ENCODE measurements around the gene PNPLA2.

PNPLA2 gene

DNA sequence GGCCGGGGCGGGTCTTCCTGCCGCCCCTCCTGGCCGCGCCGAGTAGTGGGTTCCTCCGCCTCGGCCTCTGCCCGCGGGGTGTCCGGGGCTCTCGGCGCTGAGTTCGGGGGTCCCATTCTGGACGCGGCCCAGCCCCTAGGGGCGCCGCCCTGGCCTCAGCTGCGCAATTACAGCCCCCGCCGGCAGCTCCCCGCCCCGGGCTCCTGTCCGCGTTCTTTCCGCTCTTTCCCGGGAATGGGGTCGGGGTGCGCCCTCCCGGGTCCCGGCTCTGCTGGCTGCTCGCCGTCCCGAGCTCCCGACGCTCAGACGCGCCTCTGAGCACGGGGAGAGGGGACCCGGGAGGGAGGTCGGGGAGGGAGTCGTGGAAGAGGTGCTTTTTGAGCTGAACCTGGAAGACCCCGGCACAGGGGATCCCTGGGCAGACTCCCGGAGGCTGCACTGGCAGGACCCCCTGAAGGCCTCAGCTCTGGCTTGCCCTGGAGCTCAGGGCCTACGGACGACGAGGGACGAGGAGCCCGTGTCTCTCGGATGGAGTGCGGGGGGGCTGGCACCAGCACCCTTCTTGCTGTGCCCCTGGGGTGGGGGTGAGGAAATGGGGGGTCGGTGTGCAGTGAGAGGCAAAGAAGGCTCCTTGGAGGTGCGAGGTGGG lies 24.5 kb downstream of the PNPLA2 start:
- Histone ChIP-seq H3K9ac (ENCODE audit: low read depth, low read length) (peak overlapping the region; percentile 66), H3K27me3 (ENCODE audit: insufficient read depth, low read length) (no peaks in the 10 kb centered on the region), H3K27ac (ENCODE audit: low read depth, low read length) (peak overlapping the region; percentile 98), H3K9me3 (ENCODE audit: insufficient read depth, low read depth, low read length) (no peaks in the 10 kb centered on the region), H3K36me3 (ENCODE audit: insufficient read depth, low read length) (peaks cover 27% of the 10 kb centered on the region), H3K4me3 (ENCODE audit: low read length) (peak overlapping the region; percentile 100), H3K4me1 (ENCODE audit: insufficient read depth, low read length) (peaks cover 12% of the 10 kb centered on the region)
- under 1% methylated on average over 53 of the region's 53 CpGs for WGBS

DNA sequence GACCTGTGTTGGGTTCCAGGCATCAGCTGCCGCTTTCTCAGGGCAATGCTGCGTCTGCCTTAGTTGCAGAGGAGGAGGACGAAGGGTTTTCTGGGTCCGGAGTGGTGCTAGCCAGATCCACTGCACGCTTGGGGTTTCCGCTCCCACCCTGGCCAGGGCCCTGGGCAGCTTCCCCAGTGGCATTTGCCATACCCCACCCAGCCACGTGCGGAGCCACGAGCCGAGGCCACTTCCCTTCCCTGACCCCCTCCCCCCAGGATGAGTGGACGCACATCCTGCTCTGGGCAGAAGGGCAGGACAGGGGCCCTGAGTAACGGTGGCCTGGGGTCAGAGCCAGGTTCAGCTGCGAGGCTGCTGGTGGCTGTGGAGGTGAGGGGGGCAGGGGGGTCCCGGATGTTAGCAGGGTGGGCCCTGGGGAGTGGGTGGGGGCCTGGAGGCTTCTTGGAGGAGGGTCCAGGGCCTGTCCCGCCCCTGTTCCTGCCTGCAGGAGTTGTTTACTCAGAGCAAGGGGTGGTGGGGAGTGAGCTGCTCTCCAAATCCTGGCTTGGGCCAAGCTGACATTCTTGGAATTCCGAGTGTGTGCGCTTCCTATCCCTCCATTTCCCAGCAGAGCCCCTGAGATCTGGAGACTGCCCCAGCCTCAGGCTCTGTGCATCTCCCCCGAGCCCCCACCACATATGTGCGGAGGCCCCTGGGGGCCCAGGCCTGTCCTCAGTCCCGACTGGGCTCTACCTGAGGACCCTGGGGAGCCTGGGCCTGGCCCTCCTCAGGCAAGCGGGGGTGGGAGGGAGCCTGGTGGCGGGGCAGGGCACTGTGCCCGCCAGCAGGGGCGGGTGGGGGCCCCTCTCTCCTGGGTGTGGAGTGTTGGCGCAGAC lies 25.3 kb downstream of the PNPLA2 start:
- H3K36me3 ChIP-seq (ENCODE audit: insufficient read depth, low read length), result peaks cover 19% of the 10 kb centered on the region
- no peaks in the 10 kb centered on the region for H3K9me3 ChIP-seq (ENCODE audit: insufficient read depth, low read depth, low read length)
- H3K27ac ChIP-seq (ENCODE audit: low read depth, low read length), result peak overlapping the region; percentile 98; the same call in 1 of the 2 replicates
- WGBS, result 1% methylated on average over 25 of the region's 25 CpGs
- peak overlapping the region; percentile 100 for H3K4me3 ChIP-seq (ENCODE audit: low read length)
- peaks cover 17% of the 10 kb centered on the region for H3K4me1 ChIP-seq (ENCODE audit: insufficient read depth, low read length)
- peak overlapping the region; percentile 66 for H3K9ac ChIP-seq (ENCODE audit: low read depth, low read length)
- peaks cover 7% of the 10 kb centered on the region for H3K27me3 ChIP-seq (ENCODE audit: insufficient read depth, low read length)

DNA sequence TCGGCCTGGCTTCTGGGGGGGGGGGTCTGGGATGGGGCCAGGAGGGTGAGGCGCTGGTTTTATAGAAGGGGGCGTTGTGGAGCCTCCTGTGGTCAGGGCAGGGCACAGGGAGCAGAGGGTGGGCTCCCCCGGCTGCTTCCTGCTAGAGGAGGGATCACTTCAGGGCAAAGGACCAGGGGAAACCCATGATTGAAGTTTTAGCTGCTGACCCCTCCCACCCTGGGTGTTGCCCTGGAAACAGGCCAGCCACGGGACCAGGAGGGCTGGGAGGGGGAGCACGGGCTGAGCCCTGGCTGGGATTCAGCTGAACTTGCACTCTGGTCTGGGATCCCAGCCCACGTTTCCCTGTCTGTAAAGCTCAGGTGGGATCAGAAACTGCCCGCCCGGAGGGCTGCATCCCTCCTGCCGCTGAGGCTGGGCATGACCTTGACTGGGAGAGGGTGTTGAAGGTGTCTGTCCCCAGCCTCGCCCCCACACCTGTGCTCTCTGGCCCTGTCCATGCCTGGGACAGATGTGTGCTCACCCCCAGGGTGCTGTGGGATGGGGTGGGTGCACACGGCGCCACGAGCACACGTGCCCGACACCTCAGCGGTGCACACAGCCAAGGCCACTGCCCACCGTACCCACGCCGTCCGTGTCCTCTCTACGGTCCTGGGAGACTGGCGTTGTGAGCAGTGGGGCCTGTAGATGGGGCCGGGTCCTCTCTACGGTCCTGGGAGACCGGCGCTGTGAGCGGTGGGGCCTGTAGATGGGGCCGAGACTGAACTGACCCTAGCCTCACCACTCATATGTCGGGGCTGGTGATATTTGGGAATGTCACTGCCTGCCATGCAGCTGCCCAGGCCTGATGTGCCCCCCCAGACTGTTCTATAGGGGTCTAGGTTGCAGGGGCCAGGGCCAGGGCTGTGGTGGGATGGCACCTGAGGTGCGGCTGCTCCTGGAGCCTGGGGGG lies 26.3 kb downstream of the PNPLA2 start:
- Histone ChIP-seq H3K4me3 (ENCODE audit: low read length) (peak overlapping the region; percentile 100), H3K36me3 (ENCODE audit: insufficient read depth, low read length) (peaks cover 10% of the 10 kb centered on the region), H3K27me3 (ENCODE audit: insufficient read depth, low read length) (peaks cover 9% of the 10 kb centered on the region), H3K27ac (ENCODE audit: low read depth, low read length) (peak overlapping the region; percentile 98; the same call in 1 of the 2 replicates), H3K9me3 (ENCODE audit: insufficient read depth, low read depth, low read length) (no peaks in the 10 kb centered on the region), H3K9ac (ENCODE audit: low read depth, low read length) (peak overlapping the region; percentile 28; the same call in 1 of the 2 replicates), H3K4me1 (ENCODE audit: insufficient read depth, low read length) (peaks cover 19% of the 10 kb centered on the region)
- 39% methylated on average over 31 of the region's 31 CpGs for WGBS

DNA sequence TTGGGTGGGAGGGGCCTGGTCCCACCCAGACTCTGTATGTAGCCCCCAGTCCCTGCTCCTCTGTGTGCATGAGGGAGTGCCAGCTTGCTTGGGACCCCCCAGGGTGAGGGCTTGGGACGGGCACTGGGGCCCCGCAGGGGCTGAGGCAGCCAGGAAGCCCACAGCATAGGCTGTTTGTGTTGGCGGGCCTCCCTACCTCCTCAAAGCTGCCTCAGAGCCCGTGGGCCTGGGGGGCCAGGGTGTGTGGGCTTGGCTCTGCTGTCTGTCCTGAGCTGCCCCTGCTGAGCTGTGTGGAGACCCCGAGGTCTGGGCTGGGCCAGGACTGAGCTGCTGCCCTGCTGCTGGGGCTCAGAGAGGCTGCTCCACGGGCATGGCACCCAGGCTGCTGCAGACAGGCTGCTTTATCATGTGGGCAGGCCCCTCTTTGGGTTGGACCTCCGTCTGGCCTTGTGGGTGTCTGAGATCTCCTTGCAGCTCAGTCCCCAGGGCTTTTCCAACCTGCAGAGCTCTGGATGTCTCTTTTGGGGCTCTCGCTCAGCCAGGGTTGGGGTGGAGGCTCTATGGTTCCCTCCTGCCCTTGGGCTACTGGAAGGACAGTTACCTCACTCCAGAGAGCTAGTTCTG lies 27.3 kb downstream of the PNPLA2 start:
- Histone ChIP-seq H3K4me3 (ENCODE audit: low read length) (no peak overlapping the region), H3K9ac (ENCODE audit: low read depth, low read length) (no peak overlapping the region)

DNA sequence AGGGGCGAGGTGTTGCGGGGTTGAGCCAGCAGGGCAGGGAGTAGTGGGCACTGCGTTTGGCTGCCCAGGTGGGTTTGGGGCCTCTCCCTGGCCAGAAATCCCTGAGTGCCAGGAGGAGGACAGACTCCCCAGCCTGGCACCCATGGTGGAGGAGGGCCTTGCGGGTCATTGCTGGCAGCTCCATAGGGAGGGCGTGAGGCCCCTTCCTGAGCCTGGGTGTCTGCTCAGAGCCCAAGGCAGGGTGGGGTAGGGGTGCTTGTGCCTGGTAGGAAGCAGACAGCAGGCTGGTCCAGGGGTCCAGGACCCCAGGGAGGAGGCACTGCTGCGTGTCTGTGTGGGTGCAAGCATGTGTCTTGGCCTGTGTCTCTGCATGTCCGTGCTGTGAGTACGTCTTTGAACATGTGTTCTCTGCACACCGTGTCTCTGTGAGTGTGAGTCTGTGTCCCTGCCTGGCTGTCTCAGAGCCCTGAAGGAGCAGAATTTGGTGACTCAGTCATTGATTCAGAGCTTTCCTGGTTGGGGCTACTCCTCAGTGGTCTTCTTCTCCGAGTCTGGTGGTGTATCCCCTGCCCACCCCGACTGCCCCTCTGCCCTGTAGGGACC lies 27.9 kb downstream of the PNPLA2 start:
- 90% methylated on average over 11 of the region's 11 CpGs for WGBS
- Histone ChIP-seq H3K27ac (ENCODE audit: low read depth, low read length) (no peak overlapping the region), H3K9ac (ENCODE audit: low read depth, low read length) (no peak overlapping the region), H3K27me3 (ENCODE audit: insufficient read depth, low read length) (peaks cover 20% of the 10 kb centered on the region), H3K4me3 (ENCODE audit: low read length) (no peak overlapping the region), H3K4me1 (ENCODE audit: insufficient read depth, low read length) (peaks cover 26% of the 10 kb centered on the region), H3K36me3 (ENCODE audit: insufficient read depth, low read length) (no peaks in the 10 kb centered on the region), H3K9me3 (ENCODE audit: insufficient read depth, low read depth, low read length) (no peaks in the 10 kb centered on the region)

More for the DNA sequence above, 27.3 kb downstream of the PNPLA2 start:
- Histone ChIP-seq H3K36me3 (ENCODE audit: insufficient read depth, low read length) (no peaks in the 10 kb centered on the region), H3K9me3 (ENCODE audit: insufficient read depth, low read depth, low read length) (no peaks in the 10 kb centered on the region), H3K27ac (ENCODE audit: low read depth, low read length) (peak overlapping the region; percentile 13; the same call in 1 of the 2 replicates), H3K4me1 (ENCODE audit: insufficient read depth, low read length) (peaks cover 22% of the 10 kb centered on the region), H3K27me3 (ENCODE audit: insufficient read depth, low read length) (peaks cover 19% of the 10 kb centered on the region)
- WGBS, result 81% methylated on average over 8 of the region's 8 CpGs

DNA sequence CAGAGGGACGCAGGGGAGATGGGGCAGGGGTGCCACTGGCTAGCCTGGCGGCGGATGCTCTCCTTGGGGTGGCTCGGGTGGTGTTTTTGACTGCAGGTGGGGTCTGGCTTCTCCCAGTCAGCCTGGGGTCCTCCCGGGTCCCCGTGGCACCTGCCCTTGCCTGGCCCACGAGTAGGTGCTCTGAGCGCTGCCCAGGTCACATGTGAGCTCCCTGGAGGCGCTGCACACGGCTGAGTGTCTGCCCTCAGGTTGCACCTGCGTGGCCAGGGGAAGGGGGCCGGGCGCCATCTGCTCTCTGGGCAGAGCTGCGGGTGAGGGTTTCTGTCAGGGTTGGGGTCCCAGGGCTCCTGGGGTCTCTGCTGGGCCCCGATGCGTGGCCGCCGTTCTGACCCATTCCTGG lies 29.2 kb downstream of the PNPLA2 start:
- WGBS, result 91% methylated on average over 18 of the region's 18 CpGs
- Histone ChIP-seq H3K4me3 (ENCODE audit: low read length) (no peak overlapping the region), H3K4me1 (ENCODE audit: insufficient read depth, low read length) (peaks cover 26% of the 10 kb centered on the region), H3K9me3 (ENCODE audit: insufficient read depth, low read depth, low read length) (no peaks in the 10 kb centered on the region), H3K36me3 (ENCODE audit: insufficient read depth, low read length) (no peaks in the 10 kb centered on the region), H3K9ac (ENCODE audit: low read depth, low read length) (no peak overlapping the region), H3K27ac (ENCODE audit: low read depth, low read length) (no peak overlapping the region), H3K27me3 (ENCODE audit: insufficient read depth, low read length) (peaks cover 20% of the 10 kb centered on the region)

DNA sequence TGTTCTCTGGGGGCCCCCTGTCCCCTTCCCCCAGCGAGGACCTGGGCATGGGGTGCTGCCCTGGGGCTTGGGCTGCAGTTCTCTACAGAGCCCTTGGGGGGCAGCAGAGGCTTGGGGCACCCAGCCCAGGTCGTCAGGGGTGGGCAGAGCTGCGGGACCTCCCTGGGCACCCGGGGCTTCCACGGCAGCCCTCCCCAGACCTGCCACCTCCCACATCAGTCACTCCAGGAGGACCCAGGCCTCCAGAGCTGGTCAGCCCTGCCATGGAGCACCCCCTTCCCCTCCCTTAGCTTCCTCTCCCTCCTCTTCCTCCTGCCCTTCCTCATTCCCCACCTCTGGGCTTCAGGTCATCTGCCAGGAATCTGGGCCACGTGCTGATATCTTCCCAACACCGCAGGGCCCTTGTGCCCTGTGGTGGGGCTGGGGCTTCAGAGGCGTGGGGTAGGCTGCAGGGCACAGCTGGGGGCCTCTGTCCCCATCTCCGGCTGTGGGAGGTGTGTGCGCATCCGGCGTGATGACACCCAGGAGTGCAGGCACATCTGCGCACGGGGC lies 29.7 kb downstream of the PNPLA2 start:
- WGBS, result 19% methylated on average over 14 of the region's 14 CpGs
- H3K4me3 ChIP-seq (ENCODE audit: low read length), result peak overlapping the region; percentile 56; the same call in 1 of the 2 replicates

DNA sequence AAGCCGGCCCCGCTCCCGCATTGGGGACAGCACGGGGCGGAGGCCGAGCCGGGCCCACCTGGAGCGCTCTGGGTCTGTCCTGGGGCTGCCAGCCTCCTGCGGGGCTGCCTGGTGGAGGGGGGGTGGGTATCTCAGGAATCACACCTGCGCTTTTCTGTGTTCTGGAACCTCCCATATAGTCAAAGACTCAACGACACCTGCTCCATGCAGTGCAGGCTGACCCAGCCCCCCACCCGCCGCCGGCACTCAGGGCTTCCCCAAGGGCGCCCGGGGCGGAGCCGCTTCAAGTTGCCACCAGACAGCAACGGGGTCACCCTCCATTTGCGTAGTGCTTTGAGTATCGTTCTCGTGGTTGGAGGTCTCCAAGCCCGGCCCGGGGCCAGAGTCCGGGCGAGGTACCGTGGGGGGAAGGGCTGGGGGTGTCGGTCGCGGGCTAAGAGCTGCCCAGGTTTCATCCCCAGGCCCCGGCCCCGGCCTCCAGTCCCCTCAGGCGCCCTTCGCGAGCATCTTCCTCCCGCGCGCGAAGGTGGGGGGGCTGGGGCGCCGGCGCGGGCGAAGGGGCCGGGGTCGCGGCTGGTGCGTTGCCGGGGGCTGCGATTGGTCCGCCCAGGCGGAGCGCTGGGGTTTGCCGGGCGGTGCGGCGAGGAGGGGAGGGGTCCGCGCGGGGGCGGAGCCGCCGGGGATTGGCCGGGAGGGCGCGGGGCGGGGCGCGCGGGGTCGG lies 30.6 kb downstream of the PNPLA2 start:
- peaks cover 20% of the 10 kb centered on the region for H3K27me3 ChIP-seq (ENCODE audit: insufficient read depth, low read length)
- H3K27ac ChIP-seq (ENCODE audit: low read depth, low read length), result no peak overlapping the region
- no peaks in the 10 kb centered on the region for H3K36me3 ChIP-seq (ENCODE audit: insufficient read depth, low read length)
- peak overlapping the region; percentile 67 for H3K4me3 ChIP-seq (ENCODE audit: low read length)
- H3K9me3 ChIP-seq (ENCODE audit: insufficient read depth, low read depth, low read length), result no peaks in the 10 kb centered on the region
- no peak overlapping the region for H3K9ac ChIP-seq (ENCODE audit: low read depth, low read length)
- H3K4me1 ChIP-seq (ENCODE audit: insufficient read depth, low read length), result peaks cover 26% of the 10 kb centered on the region
- whole genome bisulfite sequencing, result 2% methylated on average over 71 of the region's 71 CpGs

More for the DNA sequence above, 29.7 kb downstream of the PNPLA2 start:
- Histone ChIP-seq H3K36me3 (ENCODE audit: insufficient read depth, low read length) (no peaks in the 10 kb centered on the region), H3K27me3 (ENCODE audit: insufficient read depth, low read length) (peaks cover 20% of the 10 kb centered on the region), H3K4me1 (ENCODE audit: insufficient read depth, low read length) (peaks cover 26% of the 10 kb centered on the region), H3K9me3 (ENCODE audit: insufficient read depth, low read depth, low read length) (no peaks in the 10 kb centered on the region), H3K9ac (ENCODE audit: low read depth, low read length) (no peak overlapping the region), H3K27ac (ENCODE audit: low read depth, low read length) (no peak overlapping the region)

DNA sequence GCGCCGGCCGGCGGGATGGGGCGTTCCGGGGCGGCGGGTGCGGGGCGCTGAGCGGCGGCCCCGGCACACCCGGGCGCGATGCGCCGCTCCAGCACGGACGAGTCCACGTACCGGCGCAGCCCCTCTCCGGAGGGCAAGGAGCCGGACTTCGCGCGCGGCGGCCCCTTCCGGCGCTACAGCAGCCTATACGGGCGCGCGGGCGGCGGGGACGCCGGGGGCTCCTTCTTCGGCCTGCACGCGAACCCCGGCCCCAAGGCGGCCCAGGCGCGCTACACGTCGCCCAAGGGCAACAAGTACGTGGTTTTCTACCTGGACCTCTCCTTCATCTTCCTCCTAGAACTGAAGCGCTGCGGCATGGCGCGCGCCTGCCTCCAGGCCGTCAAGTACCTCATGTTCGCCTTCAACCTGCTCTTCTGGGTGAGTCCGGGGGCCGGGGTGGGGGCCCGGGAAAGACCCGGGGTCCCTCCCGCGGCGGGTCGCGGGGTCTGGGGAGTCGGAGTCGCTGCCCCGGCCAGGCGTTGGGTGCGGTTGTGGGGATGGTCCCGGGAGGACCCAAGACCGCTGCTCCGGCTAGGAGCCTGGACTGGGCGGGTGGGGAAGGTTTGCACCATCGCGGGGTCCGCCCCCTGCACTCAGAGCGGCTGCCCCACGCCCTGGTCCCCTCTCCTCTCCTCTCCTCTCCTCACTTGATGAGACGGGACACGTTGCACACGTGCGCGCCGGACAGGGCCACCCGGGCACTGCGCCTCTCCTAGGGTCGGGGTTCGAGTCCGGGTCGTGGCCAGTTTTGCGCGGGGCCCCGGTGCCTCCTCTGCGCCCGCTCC lies 31.4 kb downstream of the PNPLA2 start:
- H3K27ac ChIP-seq (ENCODE audit: low read depth, low read length), result no peak overlapping the region
- H3K4me1 ChIP-seq (ENCODE audit: insufficient read depth, low read length), result peaks cover 22% of the 10 kb centered on the region
- peaks cover 20% of the 10 kb centered on the region for H3K27me3 ChIP-seq (ENCODE audit: insufficient read depth, low read length)
- H3K9ac ChIP-seq (ENCODE audit: low read depth, low read length), result peak overlapping the region; percentile 55; the same call in 1 of the 2 replicates
- no peaks in the 10 kb centered on the region for H3K9me3 ChIP-seq (ENCODE audit: insufficient read depth, low read depth, low read length)
- WGBS, result 1% methylated on average over 97 of the region's 97 CpGs
- peak overlapping the region; percentile 67 for H3K4me3 ChIP-seq (ENCODE audit: low read length)
- H3K36me3 ChIP-seq (ENCODE audit: insufficient read depth, low read length), result no peaks in the 10 kb centered on the region

All from HUES64 (cell line).